GM13976 (cell line): Measurements from ENCODE around the gene REL.

ENCODE experiments used
- DNase-seq: peaks from one replicate; pipeline ENCODE4 v3.0.0; 2012; ENCODE audit warnings: low spot score
- CTCF ChIP-seq: IDR thresholded peaks from 2 replicates; pipeline ENCODE4 v1.5.1; 2012; ENCODE audit warnings: borderline replicate concordance, mild to moderate bottlenecking; ENCODE audit not compliant: insufficient read depth; ENCODE audit errors: extremely low read depth, missing control alignments, control extremely low read depth
- in situ Hi-C: fragments of 300-500 bp; cut with MboI; formaldehyde crosslinking; loops from one replicate; pipeline ENCODE4 v1.12.0; 2022; ENCODE audit warnings: low sequenced_read_pairs, mixed read lengths, inconsistent platforms; ENCODE audit not compliant: unreplicated experiment

The REL gene

GRCh38 chr2:60849187-60849586 lies 32.2 kb upstream of the REL start:
- DNase-seq, result no peak
- in situ Hi-C loops, result no loop called here
- no peak for TF ChIP-seq CTCF

DNA sequence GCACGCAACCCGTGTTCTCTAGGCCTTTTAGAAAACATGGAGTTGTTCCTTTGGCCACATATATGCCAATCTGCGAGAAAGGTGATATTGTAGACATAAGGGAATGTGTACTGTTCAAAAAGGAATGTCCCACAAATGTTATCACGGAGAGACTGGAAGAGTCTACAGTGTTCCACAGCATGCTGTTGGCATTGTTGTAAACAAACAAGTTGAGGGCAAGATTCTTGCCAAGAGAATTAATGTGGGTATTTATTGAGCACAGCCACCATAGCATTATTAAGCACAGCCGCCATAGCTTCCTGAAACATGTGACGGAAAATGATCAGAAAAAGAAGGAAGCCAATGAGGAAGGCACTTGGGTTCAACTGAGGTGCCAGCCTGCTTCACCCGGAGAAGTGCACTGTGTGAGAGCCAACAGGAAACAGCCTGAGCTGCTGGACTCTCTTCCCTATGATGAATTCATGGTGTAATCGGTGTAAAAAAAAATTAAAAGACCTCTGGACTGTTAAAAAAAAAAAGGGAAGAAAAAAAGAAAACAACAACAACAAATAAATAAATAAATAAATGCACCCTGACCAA lies 29.0 kb upstream of the REL start:
- in situ Hi-C loops, result no loop called here
- no peak for TF ChIP-seq CTCF
- DNase-seq, result no peak

DNA sequence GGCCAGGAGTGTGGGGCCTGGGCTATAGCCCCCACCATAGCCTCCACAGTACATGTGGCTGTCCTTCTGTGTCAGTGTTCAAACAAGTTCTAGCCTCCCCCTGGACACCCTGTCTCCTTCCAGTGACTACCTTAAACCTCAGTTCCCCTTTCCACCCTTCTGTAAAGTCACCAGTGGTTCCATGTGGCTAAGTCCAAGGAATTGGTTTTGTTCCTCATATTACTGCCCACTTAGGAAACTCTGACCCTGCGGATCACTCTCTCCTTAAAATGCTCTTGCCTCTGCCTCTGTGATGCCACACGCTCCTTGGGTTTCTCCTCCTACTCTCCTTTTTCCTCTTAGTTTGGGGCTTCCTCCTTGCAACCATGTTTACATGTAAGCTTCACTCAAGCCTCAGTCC lies 27.8 kb upstream of the REL start:
- in situ Hi-C loops, result no loop called here
- DNase-seq, result no peak
- no peak for TF ChIP-seq CTCF

DNA sequence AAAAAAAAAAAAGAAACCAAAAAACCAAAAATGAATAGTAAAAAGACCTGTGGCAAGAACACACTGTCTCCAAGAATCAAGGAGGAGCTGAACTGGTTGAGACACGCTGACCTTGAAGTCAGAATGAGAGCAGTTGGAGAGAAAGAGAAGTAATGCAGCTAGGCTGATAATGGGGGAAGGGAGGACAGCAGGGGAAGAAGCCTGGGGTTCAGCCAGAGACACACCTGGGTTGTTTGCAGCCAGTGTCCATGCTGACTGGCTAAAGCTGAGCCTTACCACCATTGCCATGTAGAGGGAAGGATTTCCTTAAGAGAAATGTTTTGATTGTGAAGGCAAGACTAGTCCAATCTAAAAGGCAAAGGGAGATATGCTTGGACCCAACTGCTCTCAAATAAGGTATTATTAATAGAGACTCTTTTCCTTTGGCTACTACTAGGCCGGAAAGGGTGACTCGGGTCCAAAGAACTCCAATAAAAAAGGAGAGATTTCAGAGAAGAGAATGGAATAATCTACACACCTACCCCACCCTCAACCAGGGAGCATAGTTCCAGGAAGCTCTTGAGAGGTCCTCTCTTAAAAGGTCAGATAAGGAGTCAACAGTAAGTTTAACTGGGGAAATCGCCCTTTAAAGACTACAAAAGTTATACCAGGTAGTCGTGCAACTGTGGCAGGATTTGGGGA lies 25.2 kb upstream of the REL start:
- TF ChIP-seq CTCF, result no peak
- DNase-seq, result no peak
- in situ Hi-C loops, result no loop called here

GRCh38 chr2:60857056-60857455 lies 24.3 kb upstream of the REL start:
- DNase-seq, result no peak
- TF ChIP-seq CTCF, result no peak
- in situ Hi-C loops, result no loop called here

- in situ Hi-C loops, result no loop called here
- no peak for TF ChIP-seq CTCF
- no peak for DNase-seq
These were observed 22.5 kb upstream of the REL start for GRCh38 chr2:60858897-60859311.

GRCh38 chr2:60861736-60862135 lies 19.6 kb upstream of the REL start:
- DNase-seq, result no peak
- in situ Hi-C loops, result no loop called here
- TF ChIP-seq CTCF, result no peak
